Progenitor cell of endocrine pancreas (in vitro differentiated cells): ENCODE data around the gene ZNF106. TPM values are rescaled to one million over a fixed set of nuclear protein-coding genes. Genes with fewer than 3 reads are reported as not detected.

Source experiments
- DNase-seq: peaks from one replicate; pipeline ENCODE4 v3.0.0; 2021; ENCODE audit warnings: low spot score; ENCODE audit not compliant: unreplicated experiment
- H3K27ac Mint-ChIP-seq: 2 replicates; pipeline ENCODE4 v1.8.0; 2021; ENCODE audit warnings: mild to moderate bottlenecking, moderate library complexity, mixed read lengths
- H3K27me3 Mint-ChIP-seq: 2 replicates; pipeline ENCODE4 v1.8.0; 2021; ENCODE audit warnings: mixed read lengths
- H3K36me3 Mint-ChIP-seq: 2 replicates; pipeline ENCODE4 v1.8.0; 2022; ENCODE audit warnings: mixed read lengths; ENCODE audit not compliant: insufficient read depth
- H3K4me1 Mint-ChIP-seq: 2 replicates; pipeline ENCODE4 v1.8.0; 2021; ENCODE audit warnings: low read depth, mixed read lengths
- H3K4me3 Mint-ChIP-seq: 2 replicates; pipeline ENCODE4 v1.8.0; 2021; ENCODE audit warnings: low read depth, mild to moderate bottlenecking, moderate library complexity, mixed read lengths
- H3K9me3 Mint-ChIP-seq: 2 replicates; pipeline ENCODE4 v1.8.0; 2021; ENCODE audit warnings: low read depth, mixed read lengths
- long read RNA-seq: library from polyadenylated mRNA; unstranded; transcript quantifications from one replicate; pipeline ENCODE4 v2.0.0, GENCODE V29; 2020
- total RNA-seq: library from RNA; stranded (reverse); gene quantifications from 2 replicates; pipeline ENCODE4 v1.2.1, GENCODE V29; 2021
- TF ChIP-seq, protein P1 (sequence below): fragments of 200-600 bp; sonication (generic); IDR thresholded peaks from one replicate; pipeline ENCODE4 v1.5.0; 2021; ENCODE audit warnings: antibody characterized with exemption, mild to moderate bottlenecking; ENCODE audit not compliant: unreplicated experiment

ZNF106 gene
- total RNA-seq = 47.5 and 52.4 TPM in 2 replicates
- long read RNA-seq, partial matches to known transcripts = 31 of 39 reads
- long read RNA-seq, other reads (novel, unspliced or antisense) = 8 of 39 reads

DNA sequence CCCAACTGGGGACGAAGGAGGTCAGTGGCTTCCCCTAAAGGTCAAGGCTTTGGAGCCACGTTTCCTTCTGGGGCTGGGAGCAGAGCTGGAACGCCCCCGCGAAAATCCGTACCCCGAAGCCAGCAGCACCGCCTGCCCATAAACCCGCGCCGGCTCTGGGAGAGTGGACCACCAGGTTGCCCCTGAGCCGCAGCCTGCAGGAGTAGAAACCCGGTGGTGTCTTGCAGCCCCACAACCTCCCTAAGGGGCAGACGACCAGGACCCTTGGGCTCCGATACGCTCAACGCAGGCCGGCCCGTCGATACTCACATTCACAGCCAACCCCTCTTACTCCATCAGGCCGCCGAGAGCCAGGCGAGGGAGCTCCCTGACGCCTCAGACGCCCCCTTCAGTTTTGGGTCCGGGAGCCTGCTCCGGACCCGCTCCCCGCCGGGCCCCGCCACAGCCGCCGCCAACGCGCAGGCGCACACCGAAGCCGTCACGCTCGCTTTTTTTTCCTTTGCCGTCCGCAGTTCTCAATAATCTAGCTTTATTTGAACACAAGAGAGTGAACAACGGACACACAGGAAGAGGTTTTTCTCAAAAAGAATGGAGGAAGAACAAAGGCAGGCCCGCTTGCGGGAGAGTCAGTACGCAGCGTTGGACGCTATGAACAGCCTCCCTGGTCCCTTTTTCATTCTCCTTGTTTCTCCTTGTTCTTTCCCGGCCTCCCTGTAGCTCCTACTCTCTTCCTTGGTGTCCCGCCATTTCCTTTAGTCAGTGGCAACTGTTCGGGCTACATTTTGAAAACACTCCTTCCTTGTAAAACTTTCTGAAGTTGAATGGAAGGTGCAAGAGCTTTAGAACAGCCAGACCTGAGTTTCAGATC lies at the start of gene ZNF106:
TSS of gene ZNF106 (minus strand) at position 471 of the 868 bp plus-strand sequence. CDS start 18,852 bp downstream, outside the sequence.
- H3K27me3 Mint-ChIP-seq = no peaks in the 10 kb centered on the region
- peak within 1 kb of the TSS; percentile 92 for H3K4me3 Mint-ChIP-seq
- DNase-seq = peak; percentile 87
- H3K4me1 Mint-ChIP-seq = peaks cover 12% of the 10 kb centered on the region
- TF ChIP-seq, protein P1, sequence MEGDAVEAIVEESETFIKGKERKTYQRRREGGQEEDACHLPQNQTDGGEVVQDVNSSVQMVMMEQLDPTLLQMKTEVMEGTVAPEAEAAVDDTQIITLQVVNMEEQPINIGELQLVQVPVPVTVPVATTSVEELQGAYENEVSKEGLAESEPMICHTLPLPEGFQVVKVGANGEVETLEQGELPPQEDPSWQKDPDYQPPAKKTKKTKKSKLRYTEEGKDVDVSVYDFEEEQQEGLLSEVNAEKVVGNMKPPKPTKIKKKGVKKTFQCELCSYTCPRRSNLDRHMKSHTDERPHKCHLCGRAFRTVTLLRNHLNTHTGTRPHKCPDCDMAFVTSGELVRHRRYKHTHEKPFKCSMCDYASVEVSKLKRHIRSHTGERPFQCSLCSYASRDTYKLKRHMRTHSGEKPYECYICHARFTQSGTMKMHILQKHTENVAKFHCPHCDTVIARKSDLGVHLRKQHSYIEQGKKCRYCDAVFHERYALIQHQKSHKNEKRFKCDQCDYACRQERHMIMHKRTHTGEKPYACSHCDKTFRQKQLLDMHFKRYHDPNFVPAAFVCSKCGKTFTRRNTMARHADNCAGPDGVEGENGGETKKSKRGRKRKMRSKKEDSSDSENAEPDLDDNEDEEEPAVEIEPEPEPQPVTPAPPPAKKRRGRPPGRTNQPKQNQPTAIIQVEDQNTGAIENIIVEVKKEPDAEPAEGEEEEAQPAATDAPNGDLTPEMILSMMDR = peak; percentile 29
- no peaks in the 10 kb centered on the region for H3K9me3 Mint-ChIP-seq
- H3K27ac Mint-ChIP-seq = peak within 1 kb of the TSS; percentile 99
- H3K36me3 Mint-ChIP-seq = no peaks in the 10 kb centered on the region

DNA sequence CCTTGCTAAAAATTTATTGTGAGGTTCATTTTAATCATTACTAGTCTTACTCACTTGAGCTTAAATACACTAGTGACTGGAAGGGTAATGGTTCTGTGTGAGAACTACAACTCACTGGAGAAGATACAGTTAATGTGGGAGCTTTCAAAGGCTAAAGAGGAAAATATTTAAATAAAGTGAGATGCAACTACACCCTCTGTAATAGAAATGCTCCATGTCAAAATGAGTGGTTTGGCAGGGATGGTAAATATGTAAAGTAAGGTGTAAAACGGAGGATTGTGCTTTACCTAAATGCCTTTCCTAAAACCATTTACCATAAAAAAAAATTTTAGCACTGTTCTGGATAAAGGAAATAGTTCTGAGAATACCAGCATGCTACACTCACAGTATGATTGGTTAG lies 42.3 kb upstream of the ZNF106 start:
- peaks cover 9% of the 10 kb centered on the region for H3K36me3 Mint-ChIP-seq
- no peak overlapping the region for H3K27ac Mint-ChIP-seq
- DNase-seq = no peak
- H3K27me3 Mint-ChIP-seq = no peaks in the 10 kb centered on the region
- no peaks in the 10 kb centered on the region for H3K4me1 Mint-ChIP-seq
- TF ChIP-seq, protein P1 = no peak
- no peaks in the 10 kb centered on the region for H3K9me3 Mint-ChIP-seq
- H3K4me3 Mint-ChIP-seq = no peak overlapping the region

DNA sequence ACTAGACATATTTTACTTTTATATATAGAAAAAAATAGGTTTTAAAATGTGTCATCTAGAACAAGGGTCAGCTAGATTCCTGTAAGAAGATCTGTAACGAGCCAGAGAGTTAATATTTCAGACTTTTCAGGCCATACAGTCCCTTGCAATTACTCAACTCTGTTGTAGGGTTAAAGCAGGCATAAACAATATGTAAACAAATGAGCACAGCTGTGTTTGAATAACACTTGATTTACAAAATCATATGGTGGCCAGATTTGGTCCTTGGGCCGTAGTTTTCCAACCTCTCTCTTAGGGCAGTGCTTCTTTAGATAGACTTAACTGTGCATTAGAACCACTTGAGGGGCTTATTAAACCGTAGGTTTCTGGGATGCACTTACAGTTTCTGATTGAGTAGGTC lies 38.0 kb upstream of the ZNF106 start:
- Mint-ChIP-seq H3K36me3 (peaks cover 12% of the 10 kb centered on the region), H3K27me3 (no peaks in the 10 kb centered on the region), H3K27ac (no peak overlapping the region), H3K4me1 (no peaks in the 10 kb centered on the region), H3K9me3 (no peaks in the 10 kb centered on the region), H3K4me3 (no peak overlapping the region)
- no peak for DNase-seq
- TF ChIP-seq, protein P1 = no peak

DNA sequence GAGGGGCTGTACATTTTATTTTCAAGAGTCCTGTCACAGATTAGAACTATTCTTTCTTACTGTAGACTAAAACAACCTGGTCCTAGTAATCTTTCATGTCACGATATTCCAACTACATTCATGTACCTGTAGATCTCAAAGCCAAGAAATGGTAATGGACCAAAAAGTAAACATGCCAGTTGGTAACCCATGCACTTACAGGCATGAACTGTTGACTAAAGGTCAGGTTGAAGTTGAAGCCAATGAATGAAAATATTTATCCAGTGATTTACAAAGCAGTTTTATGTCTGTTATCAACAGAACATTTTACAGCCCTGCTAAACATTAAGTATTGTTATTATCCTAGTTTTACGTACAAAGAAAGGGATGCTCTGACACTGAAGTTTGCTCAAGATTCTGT lies 32.4 kb upstream of the ZNF106 start:
- Mint-ChIP-seq H3K36me3 (peaks cover 13% of the 10 kb centered on the region), H3K27me3 (no peaks in the 10 kb centered on the region), H3K9me3 (no peaks in the 10 kb centered on the region), H3K4me1 (no peaks in the 10 kb centered on the region), H3K4me3 (no peak overlapping the region), H3K27ac (no peak overlapping the region)
- no peak for DNase-seq
- TF ChIP-seq, protein P1 = no peak

DNA sequence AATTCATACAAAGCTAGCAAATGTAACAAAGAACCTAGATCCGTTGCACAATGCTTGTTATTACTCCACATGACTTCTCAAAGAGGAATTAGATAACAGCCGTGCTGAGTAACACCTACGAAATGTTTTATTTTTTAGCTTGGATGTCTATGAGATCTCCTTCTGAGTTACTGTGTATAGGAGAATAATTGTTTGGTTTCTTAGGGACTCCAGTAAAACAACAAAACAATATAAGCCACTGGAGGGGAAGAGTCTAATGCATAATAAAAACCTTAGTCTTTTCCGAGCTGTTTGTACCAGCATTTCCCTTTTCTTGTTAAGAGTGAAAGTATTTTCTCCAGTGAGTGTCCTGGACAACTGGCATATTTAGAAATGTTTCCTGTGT lies 20.1 kb upstream of the ZNF106 start:
- peaks cover 16% of the 10 kb centered on the region for H3K36me3 Mint-ChIP-seq

More for the DNA sequence above, 20.1 kb upstream of the ZNF106 start:
- TF ChIP-seq, protein P1 = no peak
- Mint-ChIP-seq H3K4me1 (no peaks in the 10 kb centered on the region), H3K9me3 (no peaks in the 10 kb centered on the region), H3K27me3 (no peaks in the 10 kb centered on the region), H3K27ac (no peak overlapping the region), H3K4me3 (no peak overlapping the region)
- no peak for DNase-seq
